Fibroblast of gingiva (primary cell): Measurements from ENCODE around the gene SLC8A3.

Experiments
- DNase-seq: peaks from one replicate; pipeline ENCODE4 v3.0.0-alpha.2; 2011; ENCODE audit warnings: low read depth

SLC8A3 gene

DNA sequence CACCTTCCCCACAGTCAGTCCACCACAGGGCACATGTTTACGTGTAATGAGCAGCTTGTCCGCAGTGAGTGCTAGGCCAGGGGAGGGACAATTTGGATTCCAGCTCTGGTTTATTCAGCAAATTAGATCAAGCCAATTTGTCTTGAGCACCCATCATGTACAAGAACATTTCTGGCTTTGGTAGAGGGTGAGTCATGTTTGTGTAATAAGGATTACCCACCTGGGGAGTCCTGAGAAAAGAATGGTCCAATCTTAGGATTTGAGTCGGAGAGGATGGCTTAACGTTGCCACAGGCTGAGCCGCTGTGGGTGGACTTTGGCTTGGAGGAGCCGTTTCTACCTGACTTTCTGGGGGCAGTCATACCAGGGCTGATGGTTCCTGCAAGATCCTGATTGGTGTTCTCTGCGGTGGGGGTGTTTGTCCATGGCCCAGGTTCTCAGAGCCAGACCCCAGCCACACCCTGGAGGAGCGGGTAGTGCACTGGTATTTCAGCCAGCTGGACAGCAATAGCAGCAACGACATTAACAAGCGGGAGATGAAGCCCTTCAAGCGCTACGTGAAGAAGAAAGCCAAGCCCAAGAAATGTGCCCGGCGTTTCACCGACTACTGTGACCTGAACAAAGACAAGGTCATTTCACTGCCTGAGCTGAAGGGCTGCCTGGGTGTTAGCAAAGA lies 165.8 kb downstream of the SLC8A3 start:
- no peak for DNase-seq

GRCh38 chr14:70021548-70022220 lies 167.1 kb downstream of the SLC8A3 start:
- no peak for DNase-seq

GRCh38 chr14:70020352-70021170 lies 168.2 kb downstream of the SLC8A3 start:
- no peak for DNase-seq

DNA sequence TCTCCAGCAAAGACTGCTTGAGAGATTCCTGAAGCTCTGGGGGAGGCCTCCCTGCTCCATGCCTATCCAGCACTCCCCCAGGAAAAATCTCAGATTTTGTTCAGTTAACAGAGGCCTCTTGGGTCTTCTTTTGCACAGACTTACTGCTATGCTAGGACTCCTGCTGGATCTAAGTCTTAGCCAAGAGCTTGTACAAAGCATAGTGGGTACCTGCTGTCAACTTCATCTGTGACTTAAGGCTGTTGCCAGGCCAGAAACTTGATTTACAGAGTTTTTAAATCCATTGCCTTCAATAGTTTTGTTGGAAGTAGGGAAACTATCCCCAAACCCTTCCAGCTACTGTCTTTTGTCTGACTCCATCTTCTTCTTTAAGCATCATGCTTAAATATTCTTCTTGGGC lies 169.1 kb downstream of the SLC8A3 start:
- no peak for DNase-seq

GRCh38 chr14:70018713-70019211 lies 170.0 kb downstream of the SLC8A3 start:
- DNase-seq: peak; percentile 44

DNA sequence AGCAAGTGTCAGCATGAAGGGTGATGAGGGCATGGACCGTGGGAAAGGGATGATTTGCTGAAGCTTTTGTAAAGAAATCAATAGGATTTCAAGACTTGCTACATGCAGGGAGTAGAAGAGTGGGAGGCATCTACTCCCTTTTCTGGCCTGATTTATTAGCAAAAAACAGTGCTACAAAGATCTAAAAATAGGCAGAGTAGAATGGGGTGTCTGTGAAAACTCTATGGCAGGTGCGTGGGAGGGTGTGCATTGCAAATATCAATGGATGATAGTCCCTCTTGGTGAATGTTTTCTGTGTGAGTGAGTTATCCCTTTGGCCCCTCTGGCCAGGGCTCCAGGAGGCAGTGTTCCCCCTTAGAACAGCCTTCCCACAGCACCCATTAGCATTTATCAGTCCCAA lies 170.5 kb downstream of the SLC8A3 start:
- DNase-seq: no peak

DNA sequence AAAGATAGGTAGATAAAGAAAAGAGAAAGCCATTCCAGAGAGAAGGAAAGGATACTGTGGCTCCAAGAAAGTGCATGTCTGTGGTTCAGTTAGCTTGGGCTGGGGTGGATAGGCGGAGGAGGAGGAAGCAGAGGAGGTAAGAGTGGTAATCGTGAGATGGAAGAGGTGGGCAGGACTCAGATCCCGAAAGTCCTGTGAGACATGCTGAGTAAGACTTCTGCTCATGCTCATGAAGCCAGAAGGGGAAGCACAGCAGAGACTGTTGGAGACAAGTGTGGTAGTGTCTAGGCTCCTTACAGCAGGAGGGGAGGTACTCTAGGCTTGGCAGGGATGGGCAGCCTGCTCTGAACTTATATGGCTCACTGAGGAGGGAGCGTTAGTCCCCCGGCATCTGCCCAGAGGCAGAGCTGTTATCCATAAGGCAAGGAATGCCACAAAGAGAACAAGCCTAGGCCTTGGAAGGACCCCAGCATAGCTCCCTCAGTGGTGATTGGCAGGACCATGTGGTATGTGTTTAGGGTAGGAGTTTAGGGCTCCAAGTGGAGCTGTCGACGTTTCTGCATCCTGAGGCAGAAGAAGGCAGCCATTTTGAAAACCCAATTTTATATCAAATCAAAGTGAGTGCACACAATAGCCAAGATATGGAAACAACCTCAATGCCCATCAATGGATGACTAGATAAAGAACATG lies 174.2 kb downstream of the SLC8A3 start:
- DNase-seq: no peak

DNA sequence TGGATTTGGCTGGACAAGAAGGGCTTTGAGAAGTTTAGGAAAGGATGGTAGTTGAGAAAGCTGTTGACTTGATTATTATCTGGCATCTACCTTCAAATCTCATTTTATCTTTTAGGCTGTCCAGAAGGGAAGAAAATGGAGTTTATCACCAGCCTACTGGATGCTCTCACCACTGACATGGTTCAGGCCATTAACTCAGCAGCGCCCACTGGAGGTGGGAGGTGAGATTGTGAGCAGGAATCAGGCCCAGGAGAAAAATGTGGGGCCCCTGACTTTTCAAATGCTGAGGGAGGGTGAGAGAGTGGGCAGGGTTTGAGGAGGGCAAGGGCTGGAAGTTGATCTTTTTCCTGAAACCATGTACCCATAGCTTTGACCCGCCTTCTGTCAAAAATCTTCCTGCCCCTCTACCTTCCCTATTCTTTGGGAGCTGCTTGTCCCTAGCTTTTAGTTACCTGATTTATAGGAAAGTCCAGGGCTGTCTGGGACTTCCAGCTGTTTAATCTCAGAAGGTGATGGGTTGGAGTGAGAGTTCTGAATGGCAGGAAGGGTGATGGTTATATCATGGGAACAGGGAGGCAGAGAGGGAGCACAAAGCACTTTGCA lies 175.4 kb downstream of the SLC8A3 start:
- DNase-seq: no peak

DNA sequence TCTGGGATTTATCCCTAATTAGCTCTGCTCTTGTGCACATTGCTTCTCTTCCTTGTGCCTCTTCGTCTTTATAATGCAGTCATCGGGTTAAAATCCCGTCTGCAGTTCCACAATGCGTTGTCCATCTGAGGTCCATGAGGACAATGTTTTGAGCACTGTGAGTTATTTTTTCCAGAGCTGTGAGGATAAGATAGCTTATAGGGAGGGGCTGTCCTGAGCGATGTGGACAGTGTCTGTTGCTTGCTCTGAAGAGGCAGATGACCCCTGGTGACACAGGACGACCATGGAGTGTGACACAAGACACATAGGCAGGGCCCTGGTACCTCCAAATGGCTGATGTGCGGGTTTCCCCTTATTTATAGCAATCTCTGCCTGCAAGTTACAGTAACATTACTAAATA lies 177.0 kb downstream of the SLC8A3 start:
- DNase-seq: no peak

DNA sequence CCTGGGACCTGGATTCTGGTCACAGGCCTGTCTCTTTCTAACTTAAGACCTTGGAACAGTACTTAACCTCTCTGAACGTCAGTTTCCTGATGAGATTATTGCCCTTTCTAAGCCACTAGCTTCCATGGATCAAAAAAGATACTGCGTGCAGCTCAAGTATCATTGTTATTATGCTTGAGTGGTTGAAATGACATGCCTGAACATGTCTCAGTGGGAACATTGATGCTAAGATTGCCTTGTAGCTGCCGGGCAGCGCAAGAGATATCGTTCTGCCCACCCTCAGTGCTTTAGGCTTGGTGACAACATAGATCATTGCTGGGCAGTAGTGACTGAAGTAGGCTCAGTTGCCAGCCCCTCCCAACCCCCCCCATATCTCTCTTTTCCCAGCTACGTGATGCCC lies 177.7 kb downstream of the SLC8A3 start:
- DNase-seq: no peak

DNA sequence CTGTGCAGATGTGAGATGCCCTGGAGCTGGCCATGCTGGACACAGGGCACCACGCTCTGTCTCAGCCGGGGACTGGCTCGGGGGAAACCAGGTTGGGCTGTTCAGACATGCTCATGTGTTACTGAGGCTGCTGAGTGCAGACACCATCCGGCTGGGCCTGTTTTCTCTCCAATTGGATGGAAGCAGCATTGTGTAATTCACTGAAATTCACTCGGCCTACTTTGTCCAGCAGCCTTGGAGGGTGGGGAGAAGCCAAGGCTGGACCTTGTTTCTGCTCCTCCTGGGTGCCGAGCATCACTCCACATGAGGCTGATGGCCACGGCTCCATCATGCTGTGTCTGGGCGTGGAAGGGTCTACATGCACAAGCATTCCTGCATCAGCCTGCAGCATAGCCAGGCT lies 178.8 kb downstream of the SLC8A3 start:
- no peak for DNase-seq

GRCh38 chr14:70008284-70009262 lies 180.2 kb downstream of the SLC8A3 start:
- DNase-seq: no peak

DNA sequence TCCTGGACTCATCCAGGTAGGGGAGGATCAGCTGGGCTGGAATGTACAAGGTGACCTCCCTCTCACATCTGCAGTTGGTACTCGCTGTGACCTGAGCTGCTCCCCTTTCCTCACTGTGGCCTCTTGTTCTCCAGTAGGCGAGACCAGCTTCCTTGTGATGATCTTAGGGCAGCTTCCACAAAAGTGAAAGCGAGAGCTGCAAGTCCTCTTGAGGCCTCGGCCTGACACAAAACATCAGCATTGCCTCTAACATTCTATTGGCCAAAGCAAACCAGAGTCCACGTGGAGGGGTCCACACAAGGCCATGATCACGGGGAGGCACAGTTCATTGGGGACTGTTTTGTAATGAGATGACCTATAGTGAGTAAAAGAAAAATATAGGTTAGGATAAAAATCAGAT lies 182.1 kb downstream of the SLC8A3 start:
- no peak for DNase-seq

- no peak for DNase-seq
These were observed 183.4 kb downstream of the SLC8A3 start for GRCh38 chr14:70005281-70005805.

- DNase-seq: no peak
These were observed 184.0 kb downstream of the SLC8A3 start for GRCh38 chr14:70004791-70005190.

DNA sequence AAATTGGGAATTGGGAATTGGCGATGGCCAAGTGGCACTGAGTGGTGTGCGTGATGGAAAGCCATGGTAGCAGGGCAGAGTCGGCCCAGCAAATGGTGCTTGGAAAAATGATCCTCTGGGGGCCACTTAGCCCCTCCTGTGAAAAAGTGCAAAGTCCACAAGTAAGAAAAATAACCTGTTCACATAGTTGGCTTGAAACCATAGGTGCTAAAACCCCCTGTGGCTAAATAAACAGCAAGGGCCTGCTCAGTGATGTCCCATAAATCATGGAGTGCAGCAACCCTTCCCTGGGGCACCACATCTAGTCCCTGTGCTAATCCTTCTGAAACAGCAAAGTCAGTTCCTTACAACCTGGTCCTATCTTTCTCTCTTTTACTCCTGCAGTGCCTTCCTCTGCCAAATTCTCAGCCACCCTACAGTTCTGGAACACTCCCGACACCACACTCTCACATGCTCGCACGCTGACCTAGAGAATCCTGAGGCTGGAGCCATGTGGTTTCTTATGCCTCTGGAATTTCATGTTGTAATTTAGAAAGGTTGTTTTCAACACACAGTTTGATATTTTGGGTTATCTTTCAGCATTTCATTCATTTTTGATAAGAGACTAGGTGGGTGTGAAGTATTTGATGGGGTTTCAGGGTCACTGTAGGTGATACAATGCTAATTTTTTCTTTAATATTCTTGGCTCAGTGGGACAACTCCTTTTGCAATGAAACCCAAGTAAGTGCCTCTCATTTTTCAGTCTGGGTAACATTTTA lies 186.0 kb downstream of the SLC8A3 start:
- DNase-seq: no peak

- DNase-seq: no peak
These were observed 188.2 kb downstream of the SLC8A3 start for GRCh38 chr14:70000601-70001000.

GRCh38 chr14:69999261-69999674 lies 189.5 kb downstream of the SLC8A3 start:
- DNase-seq: no peak

- DNase-seq: peak; percentile 49
These were observed 190.9 kb downstream of the SLC8A3 start for GRCh38 chr14:69997849-69998248.

DNA sequence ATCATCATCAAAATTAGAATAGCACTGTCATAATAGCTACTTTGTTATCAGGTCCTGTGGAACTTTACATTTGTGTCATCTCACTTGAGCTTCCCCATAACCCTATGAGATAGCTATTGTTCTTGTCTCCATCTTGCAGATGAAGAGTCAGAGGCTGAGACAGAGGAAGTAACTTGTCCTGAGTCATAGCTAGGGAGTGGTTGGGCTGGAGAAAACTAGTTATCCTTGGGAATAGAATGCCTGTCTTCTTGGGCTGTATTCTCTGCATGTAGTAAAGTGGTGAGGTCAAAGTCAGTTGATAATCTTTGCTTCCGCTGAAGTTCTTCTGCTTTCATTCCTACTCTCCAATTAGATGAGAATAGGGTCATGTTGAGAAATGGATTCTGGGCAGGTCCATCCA lies 192.5 kb downstream of the SLC8A3 start:
- no peak for DNase-seq
